ENCODE data around the gene TJP2.

TJP2 gene

GRCh38 chr9:69237702-69238295 lies 63.7 kb downstream of the TJP2 start:
- DNase-seq: no peak

- DNase-seq: no peak
These were observed 69.0 kb downstream of the TJP2 start for GRCh38 chr9:69243116-69243515.

GRCh38 chr9:69246629-69247028 lies 72.6 kb downstream of the TJP2 start:
- DNase-seq: no peak

- no peak for DNase-seq
These were observed 73.9 kb downstream of the TJP2 start for GRCh38 chr9:69248005-69248404.

DNA sequence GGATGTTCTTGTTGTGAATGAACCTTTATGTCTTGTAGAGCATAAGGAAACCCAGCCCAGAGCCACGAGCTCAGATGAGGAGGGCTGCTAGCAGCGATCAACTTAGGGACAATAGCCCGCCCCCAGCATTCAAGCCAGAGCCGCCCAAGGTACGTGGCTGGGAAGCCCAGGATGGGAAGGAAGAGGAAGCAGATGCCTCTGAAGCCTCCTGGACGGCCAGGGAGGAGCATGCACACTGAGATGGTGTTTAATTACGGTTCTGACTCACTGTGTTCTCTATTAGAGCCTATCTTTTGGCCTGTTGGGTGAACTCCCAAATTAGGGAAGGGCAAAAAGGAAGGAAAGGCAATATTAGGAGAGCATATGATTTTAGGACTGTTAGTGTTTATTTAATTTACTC lies 75.3 kb downstream of the TJP2 start:
- DNase-seq: no peak

GRCh38 chr9:69250681-69251080 lies 76.6 kb downstream of the TJP2 start:
- no peak for DNase-seq

DNA sequence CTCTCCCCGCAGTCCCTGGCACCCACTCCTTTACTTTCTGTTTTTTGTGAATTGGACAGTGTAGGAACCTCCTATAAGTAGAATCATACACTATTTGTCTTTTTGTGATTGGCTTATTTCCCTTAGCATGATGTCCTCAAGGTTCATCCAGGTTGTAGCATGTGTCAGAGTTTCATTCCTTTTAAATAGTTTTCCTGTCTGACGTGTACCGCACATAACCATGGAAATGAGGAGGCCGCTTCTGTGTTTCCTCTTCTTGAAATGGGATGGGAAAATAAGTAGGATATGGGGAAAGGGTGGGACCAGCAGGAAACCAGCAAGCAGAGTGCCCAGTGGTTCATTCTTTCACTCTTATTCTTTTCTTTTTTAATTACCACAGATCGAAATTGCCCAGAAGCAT lies 78.4 kb downstream of the TJP2 start:
- no peak for DNase-seq

GRCh38 chr9:69253057-69253456 lies 79.0 kb downstream of the TJP2 start:
- DNase-seq: no peak

- DNase-seq: no peak
These were observed 80.1 kb downstream of the TJP2 start for GRCh38 chr9:69254223-69254622.

DNA sequence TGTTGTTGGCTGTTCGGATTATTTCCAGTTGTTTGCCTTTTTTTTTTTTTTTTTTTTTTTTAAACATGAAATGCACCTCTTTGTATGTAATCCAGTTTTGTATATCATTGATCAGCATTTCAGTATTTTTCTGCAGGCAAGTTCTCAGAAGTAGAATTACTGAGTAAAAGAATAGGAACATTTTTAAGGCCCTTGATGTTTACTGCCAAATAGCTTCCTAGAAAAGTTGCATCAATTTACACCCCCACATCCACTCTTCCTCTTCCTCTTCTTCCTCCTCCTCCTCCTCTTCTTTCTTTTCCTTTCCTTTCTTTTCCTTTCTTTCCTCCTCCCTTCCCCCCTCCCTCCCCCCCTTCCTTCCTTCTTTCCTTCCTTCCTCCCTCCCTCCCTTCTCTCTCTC lies 81.5 kb downstream of the TJP2 start:
- no peak for DNase-seq

GRCh38 chr9:69258551-69258950 lies 84.5 kb downstream of the TJP2 start:
- DNase-seq: no peak

DNA sequence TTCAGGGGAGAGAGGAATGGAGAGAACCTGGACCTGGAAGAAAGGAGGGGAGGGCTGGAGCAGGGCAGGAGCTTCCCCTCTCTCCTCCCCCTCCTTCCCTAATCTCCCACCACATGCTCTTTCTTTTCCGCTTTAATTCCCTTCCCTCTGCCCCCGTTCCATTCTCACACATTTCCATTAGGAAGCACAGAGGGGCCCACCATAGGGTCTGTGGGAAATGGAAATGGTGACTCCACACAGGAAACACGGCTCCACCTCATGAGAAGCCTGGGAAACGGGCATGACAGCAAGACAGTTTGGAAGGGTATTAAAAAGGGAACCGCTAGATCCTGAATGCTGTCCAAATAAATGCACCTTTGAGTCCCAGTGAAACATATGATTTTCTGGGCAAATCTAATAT lies 86.1 kb downstream of the TJP2 start:
- no peak for DNase-seq

GRCh38 chr9:69261636-69262035 lies 87.6 kb downstream of the TJP2 start:
- no peak for DNase-seq

DNA sequence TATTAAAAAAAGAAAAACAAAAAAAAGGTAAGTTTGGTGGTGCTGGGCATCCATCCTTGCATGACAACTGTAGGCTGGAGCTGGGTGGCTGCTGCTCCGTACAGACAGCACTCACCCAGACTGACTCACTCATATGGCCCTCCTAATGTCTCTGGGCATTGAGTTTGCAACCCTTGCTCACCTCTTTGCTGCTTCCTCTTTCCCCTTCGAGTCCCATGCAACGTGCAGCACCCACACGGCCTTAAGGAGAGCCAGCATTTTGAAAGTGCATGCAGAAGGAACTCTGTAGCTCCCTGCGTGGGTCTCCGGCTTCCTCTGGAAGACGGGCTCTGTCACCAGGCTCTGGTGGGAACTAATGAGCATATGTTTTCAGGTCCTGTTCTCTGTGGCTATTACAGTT lies 90.4 kb downstream of the TJP2 start:
- DNase-seq: no peak

GRCh38 chr9:69265891-69266290 lies 91.8 kb downstream of the TJP2 start:
- DNase-seq: no peak

GRCh38 chr9:69272212-69272611 lies 98.1 kb downstream of the TJP2 start:
- DNase-seq: no peak

DNA sequence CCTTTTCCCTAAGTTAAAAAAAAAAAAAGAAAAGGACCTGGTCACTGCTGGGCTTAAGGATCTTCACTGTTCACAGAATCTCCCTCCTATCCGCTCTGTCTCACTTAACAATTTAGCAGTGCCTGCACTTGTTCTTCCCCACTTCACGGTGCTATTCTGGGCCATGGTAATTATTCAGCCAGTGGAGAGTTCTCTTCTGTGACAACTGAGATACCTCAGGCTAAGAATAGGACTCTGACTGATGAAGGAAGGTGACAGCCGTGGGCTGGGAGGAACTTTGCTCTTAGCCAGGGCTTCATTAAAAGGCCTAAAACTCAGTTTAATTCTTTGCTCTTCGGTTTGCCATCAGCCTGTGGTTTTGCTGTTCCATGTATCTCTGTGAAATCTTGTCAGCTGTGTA lies 99.1 kb downstream of the TJP2 start:
- no peak for DNase-seq

DNA sequence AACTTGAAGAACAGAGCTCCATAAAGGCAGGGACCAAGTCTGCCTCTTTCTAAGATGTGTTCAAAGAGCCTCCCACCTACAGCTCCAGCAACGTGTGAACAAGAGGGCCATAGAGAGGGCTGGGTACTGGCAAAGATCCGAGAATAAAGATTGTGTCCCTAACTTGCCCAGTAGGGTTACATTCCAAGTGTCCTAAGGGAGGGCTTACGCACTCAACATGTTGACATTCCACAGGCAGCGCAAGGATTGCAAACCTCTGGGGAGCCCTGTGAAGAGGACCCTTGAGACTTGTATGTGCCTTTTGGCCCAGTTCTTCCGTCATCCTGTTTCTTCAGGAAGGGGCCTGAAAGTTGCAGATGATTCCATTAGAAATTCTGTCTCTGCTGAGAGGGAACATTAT lies 102.7 kb downstream of the TJP2 start:
- no peak for DNase-seq

- no peak for DNase-seq
These were observed 105.1 kb downstream of the TJP2 start for GRCh38 chr9:69279084-69279731.

- no peak for DNase-seq
These were observed 105.7 kb downstream of the TJP2 start for GRCh38 chr9:69279733-69280132.

GRCh38 chr9:69283003-69283402 lies 108.9 kb downstream of the TJP2 start:
- DNase-seq: no peak

DNA sequence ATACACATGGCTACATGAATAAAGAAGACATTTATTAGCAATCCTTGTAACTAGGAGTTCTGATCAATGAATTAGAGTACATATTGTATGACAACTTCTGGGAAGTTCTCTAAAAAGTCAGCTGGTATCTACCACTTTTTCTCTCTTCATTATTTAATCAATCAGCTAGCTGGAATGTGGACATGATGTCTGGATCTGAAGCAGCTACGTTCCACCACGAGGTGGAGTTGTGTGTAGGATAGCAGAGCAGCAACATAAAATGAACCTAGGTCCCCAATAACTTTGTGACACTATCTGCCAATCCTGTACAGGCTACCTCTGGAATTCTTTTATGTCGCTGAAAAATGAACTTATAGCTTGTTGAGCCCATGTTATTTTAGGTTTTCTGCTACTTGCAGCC lies 118.0 kb downstream of the TJP2 start:
- no peak for DNase-seq

GRCh38 chr9:69293156-69293555 lies 119.1 kb downstream of the TJP2 start:
- DNase-seq: no peak

DNA sequence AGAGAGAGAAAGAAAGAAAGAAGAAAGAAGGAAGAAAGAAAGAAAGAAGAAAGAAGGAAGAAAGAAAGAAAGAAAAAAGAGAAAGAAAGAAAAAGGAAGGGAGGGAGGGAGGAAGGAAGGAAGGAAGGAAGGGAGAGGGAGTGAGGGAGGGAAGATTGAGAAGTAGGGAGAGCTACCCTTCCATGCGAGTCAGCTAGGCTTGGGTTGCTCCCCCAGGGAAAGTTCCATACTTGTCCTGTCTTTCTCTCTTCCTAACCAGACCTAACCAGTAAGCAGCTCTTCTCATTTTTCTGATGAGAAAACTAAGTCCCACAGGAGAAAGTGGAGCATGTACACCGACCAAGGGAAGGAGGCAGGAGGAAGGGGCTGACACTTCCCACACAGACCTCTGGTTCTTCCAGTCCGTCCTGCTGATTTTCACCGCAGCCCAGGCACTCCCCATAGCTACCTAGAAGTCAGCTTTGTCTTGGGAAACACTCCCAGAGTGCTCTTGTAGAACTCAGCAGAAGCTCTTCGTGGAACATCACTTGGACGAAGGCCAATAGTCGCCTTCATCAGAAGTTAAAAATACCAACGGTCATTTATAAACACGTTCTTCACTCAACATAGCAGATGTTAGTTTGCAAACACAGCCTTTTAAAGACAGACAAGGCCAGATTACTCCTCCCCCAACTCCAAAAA lies 121.9 kb downstream of the TJP2 start:
- DNase-seq: no peak

Measured in DMS79 treated with DMSO at 0.1 percent for 48 hours (cell line).